Natural killer cell (primary cell): ENCODE measurements around the gene CHML. TPM values are rescaled to one million over a fixed set of nuclear protein-coding genes. Genes with fewer than 3 reads are reported as not detected.

Source experiments
- ATAC-seq, 3 donors: fragments of 150-1000 bp in 2 of 3; fragments of 200-7000 bp in 1 of 3; cut with Tn5 transposase; 1 replicate in 1 of 3; 2 replicates in 2 of 3; pipeline ENCODE4 v1.10.0; 2021; ENCODE audit warnings: mild to moderate bottlenecking in 2 of 3, moderate library complexity in 2 of 3
- DNase-seq, 2 donors: peaks; one replicate each; pipeline versions ENCODE4 v3.0.0 to v3.0.0-alpha.2; 2013 to 2021; ENCODE audit warnings: mixed read lengths in 1 of 2
- H3K27ac ChIP-seq: one replicate; pipeline ENCODE4 v1.5.1; 2013; ENCODE audit warnings: mild to moderate bottlenecking, low read length
- H3K27me3 ChIP-seq: one replicate; pipeline ENCODE4 v1.6.1; 2013; ENCODE audit warnings: low read length; ENCODE audit not compliant: control insufficient read depth, insufficient read depth
- H3K36me3 ChIP-seq: one replicate; pipeline ENCODE4 v1.6.1; 2013; ENCODE audit warnings: low read length; ENCODE audit not compliant: control insufficient read depth, insufficient read depth
- H3K4me1 ChIP-seq: one replicate; pipeline ENCODE4 v1.6.1; 2013; ENCODE audit warnings: low read length; ENCODE audit not compliant: control insufficient read depth, insufficient read depth
- H3K4me3 ChIP-seq: one replicate; pipeline ENCODE4 v1.5.1; 2013; ENCODE audit warnings: low read length
- H3K9me3 ChIP-seq: one replicate; pipeline ENCODE4 v1.6.1; 2013; ENCODE audit warnings: low read length; ENCODE audit not compliant: control insufficient read depth, insufficient read depth
- H3K27ac Mint-ChIP-seq, 2 donors: one replicate each; pipeline ENCODE4 v1.8.0; 2022; ENCODE audit warnings: mild to moderate bottlenecking in 2 of 2, mixed read lengths in 2 of 2, moderate library complexity in 1 of 2
- H3K27me3 Mint-ChIP-seq, 2 donors: one replicate each; pipeline ENCODE4 v1.8.0; 2022; ENCODE audit warnings: low read depth in 2 of 2, mixed read lengths in 2 of 2
- H3K36me3 Mint-ChIP-seq: one replicate; pipeline ENCODE4 v1.8.0; 2022; ENCODE audit warnings: mixed read lengths
- H3K4me1 Mint-ChIP-seq, 2 donors: one replicate each; pipeline ENCODE4 v1.8.0; 2022; ENCODE audit warnings: mixed read lengths in 2 of 2
- H3K4me3 Mint-ChIP-seq: one replicate; pipeline ENCODE4 v1.8.0; 2022; ENCODE audit warnings: mild to moderate bottlenecking, moderate library complexity, mixed read lengths
- H3K9me3 Mint-ChIP-seq, 2 donors: one replicate each; pipeline ENCODE4 v1.8.0; 2022; ENCODE audit warnings: mixed read lengths in 2 of 2
- WGBS: methylation state at CpG from one replicate; pipeline ENCODE4 v1.1.7; 2013; ENCODE audit warnings: missing lambda C conversion rate; ENCODE audit not compliant: insufficient coverage; 5-methylcytosine and 5-hydroxymethylcytosine counted together
- intact Hi-C: fragments of 100-400 bp; cut with micrococcal nuclease; formaldehyde crosslinking; loops from one replicate; pipeline ENCODE4 v1.14.2; 2022
- total RNA-seq, 4 donors: library from RNA; stranded (reverse); fragments of 120-200 nt in 1 of 4; gene quantifications; one replicate each; pipeline versions ENCODE4 v1.2.3 to v1.2.4, GENCODE V29; 2013 to 2022
- TF ChIP-seq, protein P1 (sequence below): fragments of 200-600 bp; IDR thresholded peaks from one replicate; pipeline ENCODE4 v1.8.0; 2022; ENCODE audit warnings: antibody characterized with exemption

CHML gene
- 10 to 100 TPM in 1 of 3 donors, 1 to 10 TPM in 2; 6.8 to 11.8 (median 7.8) TPM for total RNA-seq
- 23.4 TPM for total RNA-seq (2013)

- Mint-ChIP-seq H3K4me3 (peak within 1 kb of the TSS; percentile 82), H3K36me3 (no peaks in the 10 kb centered on the region)
- intact Hi-C loops = loop anchor here (1.0 to 5.0 kb wide), 2 partner anchors 207 to 1612 kb away; no protein-coding TSS in a partner anchor
Measured at GRCh38 chr1:241640149-241640866, at the start of gene CHML, which contains the start of gene OPN3. Gene CHML, minus strand, starts transcription at chr1:241640369. Its CDS starts 4,603 bp downstream, at chr1:241635766. Gene OPN3, minus strand, starts transcription at chr1:241640369. Its CDS starts 115 bp downstream, at chr1:241640254.

GRCh38 chr1:241688940-241689368 lies 48.8 kb upstream of the CHML start:
- H3K27me3 Mint-ChIP-seq = peaks cover 13 to 34% of the 10 kb centered on the region in 2 donors
- Histone ChIP-seq H3K27me3 (peaks cover 2% of the 10 kb centered on the region), H3K27ac (no peak overlapping the region), H3K4me1 (no peaks in the 10 kb centered on the region), H3K36me3 (no peaks in the 10 kb centered on the region), H3K9me3 (no peaks in the 10 kb centered on the region), H3K4me3 (no peak overlapping the region)
- TF ChIP-seq, protein P1, sequence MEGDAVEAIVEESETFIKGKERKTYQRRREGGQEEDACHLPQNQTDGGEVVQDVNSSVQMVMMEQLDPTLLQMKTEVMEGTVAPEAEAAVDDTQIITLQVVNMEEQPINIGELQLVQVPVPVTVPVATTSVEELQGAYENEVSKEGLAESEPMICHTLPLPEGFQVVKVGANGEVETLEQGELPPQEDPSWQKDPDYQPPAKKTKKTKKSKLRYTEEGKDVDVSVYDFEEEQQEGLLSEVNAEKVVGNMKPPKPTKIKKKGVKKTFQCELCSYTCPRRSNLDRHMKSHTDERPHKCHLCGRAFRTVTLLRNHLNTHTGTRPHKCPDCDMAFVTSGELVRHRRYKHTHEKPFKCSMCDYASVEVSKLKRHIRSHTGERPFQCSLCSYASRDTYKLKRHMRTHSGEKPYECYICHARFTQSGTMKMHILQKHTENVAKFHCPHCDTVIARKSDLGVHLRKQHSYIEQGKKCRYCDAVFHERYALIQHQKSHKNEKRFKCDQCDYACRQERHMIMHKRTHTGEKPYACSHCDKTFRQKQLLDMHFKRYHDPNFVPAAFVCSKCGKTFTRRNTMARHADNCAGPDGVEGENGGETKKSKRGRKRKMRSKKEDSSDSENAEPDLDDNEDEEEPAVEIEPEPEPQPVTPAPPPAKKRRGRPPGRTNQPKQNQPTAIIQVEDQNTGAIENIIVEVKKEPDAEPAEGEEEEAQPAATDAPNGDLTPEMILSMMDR = no peak
- ATAC-seq (no peak), DNase-seq (no peak)
- WGBS = 39% methylated on average over 2 of the region's 2 CpGs
- intact Hi-C loops = no loop called here
- H3K27ac Mint-ChIP-seq = no peak overlapping the region
- no peaks in the 10 kb centered on the region for H3K36me3 Mint-ChIP-seq
- H3K9me3 Mint-ChIP-seq = no peaks in the 10 kb centered on the region
- no peak overlapping the region for H3K4me3 Mint-ChIP-seq
- H3K4me1 Mint-ChIP-seq = no peaks in the 10 kb centered on the region

More at GRCh38 chr1:241640149-241640866, at the start of gene CHML, which contains the start of gene OPN3:
- Histone ChIP-seq H3K9me3 (no peaks in the 10 kb centered on the region), H3K4me1 (peaks cover 5% of the 10 kb centered on the region), H3K4me3 (peak within 1 kb of the TSS; percentile 97), H3K27ac (peak within 1 kb of the TSS; percentile 79), H3K27me3 (no peaks in the 10 kb centered on the region), H3K36me3 (no peaks in the 10 kb centered on the region)
- 5% methylated on average over 81 of the region's 81 CpGs for WGBS
- TF ChIP-seq, protein P1 = no peak
- Mint-ChIP-seq H3K27me3 (no peaks in the 10 kb centered on the region), H3K4me1 (peaks cover 22 to 31% of the 10 kb centered on the region in 2 donors), H3K9me3 (no peaks in the 10 kb centered on the region), H3K27ac (peak within 1 kb of the TSS; percentile 44 to 61)
- peak; percentile 87 to 94 for DNase-seq
- peak; percentile 94 to 98 (median 96) for ATAC-seq

- H3K27ac ChIP-seq = no peak overlapping the region
- WGBS = no CpG with 5 or more reads among the region's 1 CpG
- intact Hi-C loops = no loop called here
- H3K4me1 Mint-ChIP-seq = no peaks in the 10 kb centered on the region
- H3K4me3 Mint-ChIP-seq = no peak overlapping the region
- ATAC-seq (no peak), DNase-seq (no peak)
- H3K36me3 Mint-ChIP-seq = no peaks in the 10 kb centered on the region
- no peaks in the 10 kb centered on the region for H3K27me3 ChIP-seq
- TF ChIP-seq, protein P1 = no peak
- no peaks in the 10 kb centered on the region for H3K9me3 ChIP-seq
- no peak overlapping the region for H3K27ac Mint-ChIP-seq
- H3K27me3 Mint-ChIP-seq = peaks cover 10 to 44% of the 10 kb centered on the region in 2 donors
- no peaks in the 10 kb centered on the region for H3K9me3 Mint-ChIP-seq
- H3K4me3 ChIP-seq = no peak overlapping the region
- no peaks in the 10 kb centered on the region for H3K4me1 ChIP-seq
- H3K36me3 ChIP-seq = no peaks in the 10 kb centered on the region
Measured at GRCh38 chr1:241684108-241684507, 43.9 kb upstream of the CHML start.
